ENCODE data around the gene MYDGF. TPM values are rescaled to one million over a fixed set of nuclear protein-coding genes. Genes with fewer than 3 reads are reported as not detected.
"Not testable (repeated sequence)": the region's sequence is repeated elsewhere in the genome, so short reads cannot be mapped to it uniquely, and the experiment has no call there.

Gene MYDGF
- total RNA-seq: 58.3 TPM

GRCh38 chr19:4669723-4670480 lies at the start of gene MYDGF:
Gene MYDGF, minus strand, starts transcription at chr19:4670342. Its CDS starts 8 bp downstream, at chr19:4670334.
- peak; percentile 92 for DNase-seq (ENCODE audit: low spot score)

DNA sequence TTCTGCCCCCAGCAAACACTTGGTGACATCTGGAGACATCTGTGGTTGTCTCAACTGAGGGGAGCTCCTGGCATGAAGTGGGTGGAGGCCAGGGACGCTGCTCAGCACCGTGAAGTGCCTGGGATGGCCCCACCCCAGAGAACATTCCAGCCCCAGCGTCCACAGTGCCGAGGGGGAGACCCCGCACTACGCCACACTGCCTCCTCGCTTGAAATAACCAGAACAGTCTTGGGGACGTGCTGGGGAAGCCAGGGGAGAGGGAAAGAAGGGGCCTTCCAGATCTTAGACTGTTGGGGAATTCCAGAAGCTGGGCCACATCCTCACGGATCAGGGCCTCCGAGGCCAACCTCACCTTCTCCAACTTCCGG lies 49.3 kb upstream of the MYDGF start:
- no peak for DNase-seq (ENCODE audit: low spot score)

GRCh38 chr19:4717966-4718701 lies 48.0 kb upstream of the MYDGF start:
- DNase-seq (ENCODE audit: low spot score): no peak

DNA sequence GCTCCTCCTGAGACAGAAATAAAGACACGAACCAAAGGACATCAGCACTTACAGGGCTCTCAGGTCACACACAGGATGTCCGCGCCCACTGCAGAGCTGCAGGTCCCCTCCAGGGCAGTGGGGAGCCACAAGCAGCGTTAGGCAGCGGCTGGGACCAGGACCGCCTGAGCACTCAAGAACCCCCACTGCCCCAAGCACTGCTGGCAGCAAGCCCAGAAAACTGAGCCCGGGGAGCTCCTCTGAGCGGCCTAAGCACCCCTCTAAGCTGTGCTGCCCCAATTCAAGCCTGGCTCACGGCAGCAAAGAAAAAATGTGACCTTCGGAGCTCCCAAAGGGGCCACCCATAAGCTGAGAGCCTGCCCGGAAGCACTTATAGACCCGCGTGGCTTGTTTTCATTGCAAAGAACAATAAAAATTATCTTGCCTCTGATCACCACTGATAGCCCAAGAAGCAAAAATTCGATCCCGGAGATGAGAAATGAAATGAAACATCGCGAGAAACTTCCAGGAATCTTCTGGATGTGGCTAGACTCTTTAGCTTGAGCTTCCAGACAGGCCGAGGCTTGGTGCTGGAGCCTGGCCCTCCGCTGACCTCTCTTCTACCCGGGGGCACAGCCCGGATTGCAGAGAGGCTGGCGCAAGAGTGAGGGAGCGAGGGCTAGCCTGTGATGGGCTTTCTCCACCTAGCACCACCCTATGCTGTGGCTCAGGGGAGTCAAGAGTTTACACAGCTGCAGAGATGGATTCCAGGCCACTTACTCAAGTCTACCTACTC lies 47.2 kb upstream of the MYDGF start:
- no peak for DNase-seq (ENCODE audit: low spot score)

DNA sequence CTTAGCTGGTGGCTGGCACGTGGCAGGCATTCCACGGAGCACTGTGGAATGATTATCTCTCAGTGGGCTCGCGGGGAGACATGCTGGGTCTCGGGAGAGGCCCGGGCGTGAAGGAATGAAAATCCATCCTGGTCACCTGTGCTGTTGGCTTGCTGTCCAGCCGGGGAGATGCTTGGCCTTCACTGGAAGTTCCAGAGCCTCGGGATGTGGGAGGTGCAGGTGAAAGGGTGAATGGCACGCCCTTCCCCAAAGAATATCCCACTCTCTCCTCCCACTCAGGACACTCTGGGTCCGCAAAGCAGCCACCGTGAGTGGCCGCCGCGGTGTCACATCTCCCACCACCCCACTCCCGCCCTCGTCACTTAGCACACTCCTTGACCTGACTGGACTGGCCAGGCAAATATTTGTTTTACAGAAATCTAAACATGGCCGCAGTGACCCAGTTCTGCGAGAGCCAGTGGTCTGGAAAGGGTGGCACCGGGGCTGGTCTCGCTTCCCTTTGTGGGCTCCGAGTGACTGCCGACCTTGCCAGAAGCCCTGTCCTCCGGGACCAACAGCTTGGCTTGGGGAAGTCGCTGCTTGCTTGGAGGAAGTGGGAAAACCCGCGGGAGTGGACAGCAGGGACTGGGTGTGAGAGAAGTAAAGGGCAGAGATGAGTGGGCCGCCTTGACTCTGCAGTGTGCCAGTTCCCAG lies 45.5 kb upstream of the MYDGF start:
- DNase-seq (ENCODE audit: low spot score): no peak

GRCh38 chr19:4715178-4715528 lies 45.0 kb upstream of the MYDGF start:
- not testable (repeated sequence) for DNase-seq (ENCODE audit: low spot score)

DNA sequence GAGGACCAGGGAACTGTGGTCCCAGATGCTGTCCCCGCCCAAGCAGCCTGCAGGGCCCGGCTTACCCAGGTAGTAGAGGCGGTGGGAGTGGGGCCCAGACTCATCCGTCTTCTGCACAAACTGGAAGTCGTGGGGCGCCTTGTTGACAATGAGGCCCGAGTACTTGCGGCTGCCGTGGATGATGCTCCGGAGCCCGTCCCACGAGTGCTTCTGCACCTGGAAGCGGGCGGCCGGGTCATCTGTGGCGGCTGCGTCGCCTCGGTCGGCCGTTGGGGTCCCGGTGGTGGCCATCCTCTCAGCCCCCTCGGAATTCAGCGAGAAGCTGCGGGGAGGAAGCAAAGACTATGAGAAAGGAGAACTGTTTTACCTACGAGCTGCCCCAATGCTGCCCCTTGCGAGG lies 43.9 kb upstream of the MYDGF start:
- DNase-seq (ENCODE audit: low spot score): no peak

GRCh38 chr19:4713384-4713951 lies 43.3 kb upstream of the MYDGF start:
- peak; percentile 84 for DNase-seq (ENCODE audit: low spot score)

- DNase-seq (ENCODE audit: low spot score): no peak
Observed at GRCh38 chr19:4712771-4713170, 42.6 kb upstream of the MYDGF start.

GRCh38 chr19:4711211-4711610 lies 41.1 kb upstream of the MYDGF start:
- no peak for DNase-seq (ENCODE audit: low spot score)

DNA sequence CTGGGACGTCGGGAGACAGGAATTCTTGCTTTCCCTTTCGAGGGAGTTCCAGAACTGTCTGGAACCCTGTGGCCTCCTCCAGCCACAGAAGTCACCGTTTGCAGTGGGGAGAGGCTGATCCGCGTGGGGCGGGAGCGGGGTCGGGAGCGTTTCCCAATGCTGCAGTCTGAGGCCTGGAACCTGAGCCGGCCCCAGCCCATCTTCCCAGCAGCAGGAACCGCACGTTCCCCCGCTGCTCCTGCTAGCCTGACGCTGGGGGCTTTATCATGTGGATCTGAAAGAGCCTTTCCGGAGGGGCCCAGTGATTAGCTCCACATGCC lies 40.1 kb upstream of the MYDGF start:
- no peak for DNase-seq (ENCODE audit: low spot score)

- DNase-seq (ENCODE audit: low spot score): no peak
Observed at GRCh38 chr19:4709440-4710280, 39.5 kb upstream of the MYDGF start.

DNA sequence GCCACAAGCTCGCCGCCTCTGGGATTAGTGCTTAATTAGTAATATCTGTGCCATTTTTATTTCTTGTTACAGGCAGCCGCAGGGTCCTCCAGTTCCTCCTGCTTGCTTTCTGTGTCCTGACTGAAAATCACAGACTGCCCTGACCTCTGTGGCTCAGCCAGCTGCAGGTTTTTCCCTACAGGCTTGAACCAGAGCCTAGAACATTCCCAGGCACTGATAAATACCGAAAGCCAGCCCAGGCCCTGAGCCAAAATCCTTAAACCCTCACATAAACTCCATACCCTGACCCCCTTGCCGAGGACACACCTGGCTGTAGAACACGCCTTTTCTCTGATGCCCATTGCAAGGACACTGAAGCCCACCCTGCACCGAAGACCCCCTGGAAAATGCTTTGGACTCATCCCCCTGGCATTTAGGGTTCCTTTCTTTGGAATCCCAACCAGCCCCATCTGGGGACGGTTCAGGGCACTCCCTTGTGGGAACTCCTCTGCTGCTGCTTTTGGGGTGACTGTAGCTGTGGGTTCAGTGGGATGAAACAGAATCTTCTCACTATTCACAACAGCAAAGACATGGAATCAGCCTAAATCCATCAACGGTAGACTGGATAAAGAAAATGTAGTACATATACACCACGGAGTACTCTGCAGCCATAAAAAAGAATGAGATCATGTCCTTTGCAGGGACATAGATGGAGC lies 38.0 kb upstream of the MYDGF start:
- DNase-seq (ENCODE audit: low spot score): no peak

- DNase-seq (ENCODE audit: low spot score): no peak
Observed at GRCh38 chr19:4707322-4707721, 37.2 kb upstream of the MYDGF start.

DNA sequence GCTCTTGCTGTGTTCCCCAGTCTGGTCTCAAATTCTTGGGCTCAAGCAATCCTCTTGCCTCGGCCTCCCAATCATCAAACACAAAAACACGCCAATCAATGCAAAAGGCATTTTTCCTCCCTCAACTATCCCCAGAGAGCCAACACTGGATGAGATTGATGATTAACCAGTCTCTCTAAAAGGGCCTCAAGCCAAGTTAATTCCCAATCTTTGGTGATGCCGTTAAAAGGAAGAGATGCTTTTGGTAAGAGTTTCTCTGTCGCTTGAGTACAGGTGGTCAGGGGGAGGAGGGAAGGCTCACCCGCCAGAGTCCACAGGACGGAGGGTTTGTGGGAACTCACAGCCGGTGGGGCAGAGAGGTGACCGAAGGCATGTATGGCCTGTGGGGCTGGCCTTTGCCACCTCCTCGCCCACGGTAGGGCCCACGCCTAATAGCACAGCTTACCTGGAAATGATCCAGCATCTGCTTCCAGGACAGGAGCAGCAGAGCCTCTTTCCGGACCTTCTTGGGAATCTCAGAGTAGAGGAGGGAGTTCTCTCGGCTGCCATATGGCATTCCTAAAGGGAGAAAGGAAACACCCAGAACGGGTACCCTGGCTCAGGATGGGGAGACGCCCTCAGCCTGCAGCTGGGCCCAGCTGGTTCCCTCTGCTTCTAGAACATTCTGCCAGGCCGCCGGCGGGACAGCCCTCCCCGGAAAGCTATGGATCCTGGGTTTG lies 35.4 kb upstream of the MYDGF start:
- DNase-seq (ENCODE audit: low spot score): no peak

DNA sequence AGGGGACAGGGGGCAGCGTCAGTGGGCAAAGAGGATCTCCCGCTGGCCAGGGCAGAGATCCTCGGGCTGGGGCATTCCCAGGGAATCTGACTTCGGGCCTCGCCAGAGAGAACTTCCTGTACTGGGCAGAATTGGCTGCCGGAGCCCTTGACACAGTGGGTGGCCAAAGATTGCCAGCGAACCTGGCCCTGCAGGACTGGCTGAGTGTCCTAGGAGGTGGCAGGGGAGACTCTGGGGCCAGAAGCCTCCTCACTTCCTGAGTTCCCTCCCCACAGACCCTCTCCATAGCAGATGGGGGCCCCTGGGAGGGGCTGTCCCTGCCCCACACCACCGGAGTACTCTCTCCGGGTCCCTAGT lies 34.2 kb upstream of the MYDGF start:
- DNase-seq (ENCODE audit: low spot score): no peak

DNA sequence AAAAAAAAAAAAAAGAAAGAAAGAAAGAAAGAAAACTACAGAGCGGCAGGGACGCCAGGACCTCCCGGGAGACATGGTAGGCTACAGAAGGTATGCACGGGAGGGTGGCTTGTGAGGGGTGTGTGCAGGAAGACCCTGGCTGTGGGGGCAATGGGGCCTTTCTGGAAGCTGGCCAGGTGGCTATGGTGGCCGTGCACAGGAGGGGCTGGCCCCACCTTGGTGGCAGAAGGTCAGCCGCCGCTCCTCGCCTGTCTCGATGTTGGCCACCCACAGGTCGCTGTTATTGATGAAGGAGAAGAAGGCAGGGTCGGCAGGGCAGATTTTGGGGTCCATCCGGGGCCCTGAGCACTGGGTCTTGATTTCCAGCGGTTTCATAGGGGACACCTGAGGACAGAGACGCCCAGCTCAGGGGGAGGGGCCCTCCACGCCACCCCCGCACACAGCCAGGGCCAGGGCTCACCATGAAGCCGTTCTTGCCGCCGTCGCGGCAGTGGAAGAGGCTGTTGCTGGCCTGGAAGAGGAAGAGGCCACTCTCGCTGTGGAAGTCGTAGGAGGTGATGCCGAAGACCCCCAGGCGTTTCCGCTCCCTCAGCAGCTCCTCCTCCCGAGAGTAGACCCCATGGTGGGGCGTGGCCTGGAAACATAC lies 33.7 kb upstream of the MYDGF start:
- DNase-seq (ENCODE audit: low spot score): no peak

DNA sequence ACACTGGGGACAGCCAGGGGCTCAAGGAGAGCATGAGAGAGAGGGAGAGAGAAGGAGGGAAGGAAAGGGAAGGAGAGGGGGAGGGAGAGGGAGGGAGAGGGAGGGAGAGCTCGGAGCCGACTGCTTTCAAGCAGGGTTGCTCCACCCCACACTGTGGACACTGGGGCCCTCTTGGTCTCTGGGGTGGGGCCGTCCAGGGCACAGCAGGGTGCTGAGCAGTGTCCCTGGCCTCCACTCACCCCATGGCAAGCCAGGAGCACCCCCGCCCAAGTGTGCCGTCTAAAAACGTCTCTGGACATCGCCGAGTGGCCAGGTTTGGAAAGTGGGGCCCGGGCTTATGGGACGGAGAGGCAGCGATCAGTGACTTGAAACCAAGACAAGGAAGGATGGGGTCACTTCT lies 32.6 kb upstream of the MYDGF start:
- DNase-seq (ENCODE audit: low spot score): no peak

DNA sequence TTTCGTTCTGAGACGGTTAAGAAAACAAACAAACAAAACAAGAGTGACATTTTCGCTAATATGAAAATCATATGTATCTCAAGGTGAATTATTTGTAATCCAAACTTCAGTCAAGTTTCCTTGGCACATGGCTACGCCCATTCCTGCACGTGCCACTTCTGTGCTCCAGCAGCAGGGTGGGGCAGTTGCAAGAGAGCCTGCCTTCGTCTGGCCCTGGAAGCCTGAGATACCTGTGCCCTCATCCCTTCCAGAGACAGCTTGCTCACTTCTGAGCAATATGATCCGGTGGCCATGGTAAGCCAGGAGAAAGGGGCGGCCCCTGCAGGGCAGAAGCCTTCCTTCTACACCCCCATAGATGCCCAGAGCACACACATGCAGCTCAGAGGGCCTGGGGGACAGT lies 31.4 kb upstream of the MYDGF start:
- no peak for DNase-seq (ENCODE audit: low spot score)

GRCh38 chr19:4700693-4700970 lies 30.5 kb upstream of the MYDGF start:
- no peak for DNase-seq (ENCODE audit: low spot score)
